A375 (cell line): ENCODE results near the gene PAGE5. TPM values are rescaled to one million over a fixed set of nuclear protein-coding genes. Genes with fewer than 3 reads are reported as not detected.

Source experiments
- total RNA-seq: library from RNA; depleted of rRNA; stranded (reverse); fragments of >200 nt; shearing (Covaris generic); gene quantifications from 2 replicates; pipeline ENCODE4 v1.2.3, GENCODE V29; 2014; rRNA removed

PAGE5 gene, protein sequence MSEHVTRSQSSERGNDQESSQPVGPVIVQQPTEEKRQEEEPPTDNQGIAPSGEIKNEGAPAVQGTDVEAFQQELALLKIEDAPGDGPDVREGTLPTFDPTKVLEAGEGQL
- total RNA-seq: 464 and 568 TPM in 2 replicates

DNA sequence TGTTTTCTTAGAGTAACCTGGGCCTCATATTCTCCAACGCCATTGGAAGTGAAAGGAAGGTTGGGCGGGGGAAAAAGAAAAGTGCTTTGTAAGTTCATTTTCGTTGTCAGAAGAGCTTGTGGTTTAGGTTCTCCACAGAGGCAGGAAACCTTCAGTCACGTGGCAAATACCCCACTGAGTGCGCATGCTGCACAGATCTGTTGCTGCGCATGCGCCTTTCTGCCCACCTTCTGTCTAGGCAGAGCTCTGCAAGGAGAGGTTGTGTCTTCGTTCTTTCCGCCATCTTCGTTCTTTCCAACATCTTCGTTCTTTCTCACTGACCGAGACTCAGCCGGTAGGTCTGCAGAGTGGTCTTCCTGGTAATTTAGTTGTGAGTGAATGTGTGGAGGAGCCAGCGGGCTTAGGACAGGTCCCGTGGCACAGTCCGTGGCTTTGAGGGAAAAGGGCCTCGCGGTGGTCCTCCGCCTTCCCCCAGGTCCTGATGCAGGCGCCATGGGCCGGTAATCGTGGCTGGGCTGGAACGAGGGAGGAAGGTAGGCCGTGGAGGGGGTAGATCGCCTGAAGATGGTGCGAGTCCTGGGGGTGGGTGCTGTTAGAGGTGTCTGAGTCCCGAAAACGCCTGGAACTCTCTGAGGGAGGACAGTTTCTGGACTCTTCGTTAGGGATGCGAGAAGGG, at the start of gene PAGE5:
PAGE5 (plus strand) TSS at position 228 of the 676 bp plus-strand sequence. CDS start 1,037 bp downstream, outside the sequence.

GRCh38 chrX:55264816-55265215, 44.7 kb downstream of the PAGE5 start, which contains the start of gene PAGE3:
Gene PAGE3, minus strand, starts transcription at chrX:55264916. Its CDS starts 1,013 bp downstream, at chrX:55263903.

Other genes with a start within 250 kb of the PAGE5 start
- 0.15 and 0.19 TPM in 2 replicates for gene PFKFB1, start 226.2 kb upstream of the PAGE5 start, total RNA-seq
- gene APEX2, start 220.0 kb upstream of the PAGE5 start, total RNA-seq: 19.8 and 23.3 TPM in 2 replicates
- gene ALAS2, start 189.4 kb upstream of the PAGE5 start, total RNA-seq: not detected in 2 replicates
- gene PAGE2B, start 145.3 kb upstream of the PAGE5 start, total RNA-seq: 0.45 TPM in 1 of 2 replicates, not detected in the other
- gene PAGE2, start 131.3 kb upstream of the PAGE5 start, total RNA-seq: 116 and 139 TPM in 2 replicates
- gene PAGE3, start 44.6 kb downstream of the PAGE5 start, total RNA-seq: not detected in 2 replicates
- gene MAGEH1, start 231.8 kb downstream of the PAGE5 start, total RNA-seq: 5.6 and 10.5 TPM in 2 replicates